HCT116 (cell line): Measurements from ENCODE around the gene CHST11. TPM values are rescaled to one million over a fixed set of nuclear protein-coding genes. Genes with fewer than 3 reads are reported as not detected.

Experiments used
- ATAC-seq: fragments of 200-7000 bp; cut with Tn5 transposase; 2 replicates; pipeline ENCODE4 v1.9.1; 2020; ENCODE audit warnings: mild to moderate bottlenecking, moderate library complexity
- BruUV-seq: library from RNA; stranded (reverse); fragments of 400-500 nt; replicated peaks from 2 replicates; lab custom pipeline; 2021; lab: Mats Ljungman, UMichigan
- CTCF ChIA-PET: fragments of 300-600 bp; sonication (Branson Sonifier 250); formaldehyde crosslinking; loops from one replicate; lab custom pipeline; 2021; ENCODE audit warnings: antibody characterized with exemption; lab: Charles Lee
- POLR2A ChIA-PET: fragments of 300-600, 350-600 bp; sonication (Branson Sonifier 250); formaldehyde crosslinking; loops from one replicate; lab custom pipeline; 2021; ENCODE audit warnings: antibody characterized with exemption; lab: Charles Lee
- RAD21 ChIA-PET, 2 experiments: fragments of 300-600 bp; sonication (Branson Sonifier 250); formaldehyde crosslinking; loops; one replicate each; lab custom pipeline; 2023; ENCODE audit warnings: low total read pairs in 2 of 2; ENCODE audit not compliant: uncharacterized antibody in 2 of 2, unreplicated experiment in 2 of 2, low non-redundant PET in 1 of 2; lab: Charles Lee
- DNase-seq: peaks from one replicate; pipeline ENCODE4 v3.0.0-alpha.2; 2010; ENCODE audit warnings: low read depth, low spot score
- H2AFZ ChIP-seq: fragments of 200-600 bp; shearing (Covaris generic), sonication (generic); 2 replicates; pipeline ENCODE4 v1.6.1; 2017; ENCODE audit warnings: low read depth, mixed run types, mixed read lengths, antibody characterized with exemption, low read length; ENCODE audit not compliant: poor library complexity, severe bottlenecking
- H3K27ac ChIP-seq: 2 replicates; pipeline ENCODE4 v1.5.1; 2012; ENCODE audit warnings: low read depth, low read length
- H3K27me3 ChIP-seq: fragments of 200-600 bp; sonication (generic); 2 replicates; pipeline ENCODE4 v1.6.1; 2016; ENCODE audit warnings: mixed run types, low read length, mixed read lengths; ENCODE audit not compliant: insufficient read depth
- H3K36me3 ChIP-seq, 2 experiments: fragments of 200-500 bp in 1 of 2; fragments of 200-600 bp in 1 of 2; sonication (Bioruptor generic) in 1 of 2; sonication (generic) in 1 of 2; 2 replicates each; pipeline versions ENCODE4 v1.5.1 to v1.6.1; 2014 to 2016; ENCODE audit warnings: low read length in 2 of 2, inconsistent platforms in 1 of 2, mixed read lengths in 1 of 2, mixed run types in 1 of 2; ENCODE audit not compliant: insufficient read depth in 2 of 2, control insufficient read depth in 1 of 2
- H3K4me1 ChIP-seq, 2 experiments: fragments of 200-600 bp in 1 of 2; sonication (generic) in 1 of 2; 2 replicates each; pipeline versions ENCODE4 v1.5.1 to v1.6.1; 2012 to 2017; ENCODE audit warnings: low read length in 2 of 2, inconsistent platforms in 1 of 2, mild to moderate bottlenecking in 1 of 2, mixed read lengths in 1 of 2, mixed run types in 1 of 2, moderate library complexity in 1 of 2; ENCODE audit not compliant: insufficient read depth in 2 of 2, control insufficient read depth in 1 of 2
- H3K4me2 ChIP-seq: fragments of 200-600 bp; sonication (generic); 2 replicates; pipeline ENCODE4 v1.6.1; 2017; ENCODE audit warnings: mixed run types, low read length, mixed read lengths
- H3K4me3 ChIP-seq, 2 experiments: fragments of 200-600 bp in 1 of 2; sonication (generic) in 1 of 2; replicated peaks in 1 of 2; 2 replicates each; pipeline ENCODE4 v1.5.1; 2011 to 2016; ENCODE audit warnings: low read length in 2 of 2, control low read depth in 1 of 2, low read depth in 1 of 2, mild to moderate bottlenecking in 1 of 2, mixed read lengths in 1 of 2, mixed run types in 1 of 2
- H3K79me2 ChIP-seq: fragments of 200-600 bp; sonication (generic); 2 replicates; pipeline ENCODE4 v1.6.1; 2017; ENCODE audit warnings: mild to moderate bottlenecking, mixed run types, low read length, moderate library complexity, mixed read lengths; ENCODE audit not compliant: insufficient read depth
- H3K9ac ChIP-seq: fragments of 200-600 bp; sonication (generic); 2 replicates; pipeline ENCODE4 v1.6.1; 2016; ENCODE audit warnings: low read length, mixed read lengths
- H3K9me2 ChIP-seq: fragments of 200-600 bp; sonication (generic), shearing (Covaris generic); 2 replicates; pipeline ENCODE4 v1.6.1; 2017; ENCODE audit warnings: mixed run types, mild to moderate bottlenecking, moderate library complexity; ENCODE audit not compliant: insufficient read depth
- H3K9me3 ChIP-seq, 2 experiments: fragments of 200-500 bp in 1 of 2; fragments of 200-600 bp in 1 of 2; sonication (Bioruptor generic) in 1 of 2; sonication (generic) in 1 of 2; 2 replicates each; pipeline ENCODE4 v1.6.1; 2014 to 2017; ENCODE audit warnings: low read length in 2 of 2, mixed read lengths in 2 of 2, inconsistent platforms in 1 of 2, low read depth in 1 of 2, mild to moderate bottlenecking in 1 of 2, mixed run types in 1 of 2, moderate library complexity in 1 of 2; ENCODE audit not compliant: control insufficient read depth in 1 of 2, insufficient read depth in 1 of 2
- H4K20me1 ChIP-seq: fragments of 200-600 bp; sonication (generic), shearing (Covaris generic); 2 replicates; pipeline ENCODE4 v1.6.1; 2017; ENCODE audit warnings: mixed run types, mild to moderate bottlenecking, moderate library complexity; ENCODE audit not compliant: insufficient read depth
- ATF3 ChIP-seq: IDR thresholded peaks from 2 replicates; pipeline ENCODE4 v1.6.1; 2012
- CBX3 ChIP-seq: IDR thresholded peaks from 2 replicates; pipeline ENCODE4 v1.6.1; 2012; ENCODE audit warnings: low read depth
- CTCF ChIP-seq, 3 experiments: fragments of 200-600 bp in 1 of 3; sonication (generic) in 1 of 3; IDR thresholded peaks in 2 of 3; conservative IDR thresholded peaks in 1 of 3; 2 replicates each; pipeline ENCODE4 v1.5.1; 2012 to 2017; ENCODE audit warnings: low read depth in 2 of 3, low read length in 2 of 3, antibody characterized with exemption in 1 of 3, borderline replicate concordance in 1 of 3, control low read depth in 1 of 3, mild to moderate bottlenecking in 1 of 3, mixed read lengths in 1 of 3, mixed run types in 1 of 3, moderate library complexity in 1 of 3; ENCODE audit not compliant: insufficient read depth in 1 of 3
- EZH2 ChIP-seq: fragments of 200-600 bp; sonication (generic); IDR thresholded peaks from 2 replicates; pipeline ENCODE4 v1.6.1; 2017; ENCODE audit warnings: antibody characterized with exemption, mixed run types
- EZH2phosphoT487 ChIP-seq: fragments of 200-600 bp; IDR thresholded peaks from 2 replicates; pipeline ENCODE4 v1.6.1; 2018; ENCODE audit warnings: antibody characterized with exemption, borderline replicate concordance
- MAX ChIP-seq: IDR thresholded peaks from 2 replicates; pipeline ENCODE4 v1.6.1; 2012
- POLR2AphosphoS5 ChIP-seq: IDR thresholded peaks from 2 replicates; pipeline ENCODE4 v1.6.1; 2011; ENCODE audit warnings: mild to moderate bottlenecking, low read depth, low read length, moderate library complexity
- SRF ChIP-seq: IDR thresholded peaks from 2 replicates; pipeline ENCODE4 v1.6.1; 2012; ENCODE audit warnings: low read depth
- TCF7L2 ChIP-seq: IDR thresholded peaks from 2 replicates; pipeline ENCODE4 v1.7.0; 2011; ENCODE audit warnings: borderline replicate concordance, inconsistent platforms; ENCODE audit not compliant: insufficient read depth, insufficient read length; ENCODE audit errors: extremely low read depth
- YY1 ChIP-seq: IDR thresholded peaks from 2 replicates; pipeline ENCODE4 v1.6.1; 2011; ENCODE audit warnings: low read length, low read depth, moderate library complexity, mild to moderate bottlenecking; ENCODE audit not compliant: insufficient replicate concordance; ENCODE audit errors: extremely low read depth
- ZBTB33 ChIP-seq: IDR thresholded peaks from 2 replicates; pipeline ENCODE4 v1.6.1; 2011; ENCODE audit warnings: mild to moderate bottlenecking, low read length, moderate library complexity; ENCODE audit not compliant: insufficient replicate concordance; ENCODE audit errors: extremely low read depth
- intact Hi-C: fragments of 100-400 bp; cut with micrococcal nuclease; formaldehyde crosslinking; loops from 2 replicates; pipeline ENCODE4 v1.10.0; 2022
- total RNA-seq: library from RNA; stranded (reverse); gene quantifications from one replicate; pipeline ENCODE4 v1.2.1, GENCODE V29; 2021; ENCODE audit not compliant: unreplicated experiment

CHST11 gene
- total RNA-seq, 1 experiment from 2014 or later, result 10.1 TPM

GRCh38 chr12:104582739-104583138 is 126.0 kb downstream of the CHST11 start (continued):
- TF ChIP-seq ZBTB33 (no peak), EZH2phosphoT487 (no peak), CBX3 (no peak), ATF3 (no peak)

GRCh38 chr12:104583301-104583700 is 126.6 kb downstream of the CHST11 start:
- Histone ChIP-seq H3K9ac (no peak overlapping the region), H3K4me3 (no peak overlapping the region), H4K20me1 (no peaks in the 10 kb centered on the region), H3K27ac (no peak overlapping the region), H3K9me2 (no peaks in the 10 kb centered on the region), H3K9me3 (no peaks in the 10 kb centered on the region), H3K79me2 (no peaks in the 10 kb centered on the region), H3K36me3 (no peaks in the 10 kb centered on the region), H2AFZ (no peak overlapping the region), H3K4me1 (peaks cover 5 to 46% of the 10 kb centered on the region in 2 experiments; a peak in 3 of 4 replicates), H3K27me3 (no peaks in the 10 kb centered on the region), H3K4me2 (no peak overlapping the region)
- intact Hi-C loops, result loop anchor here (5.0 kb wide), 1 partner anchor 294 kb away; no protein-coding TSS in a partner anchor
- ChIA-PET POLR2A (no interaction called here), CTCF (no interaction called here), RAD21 (no interaction called here)
- no TSS peak for BruUV-seq
- no peak for DNase-seq
- ATAC-seq, result no peak
- no peak for TF ChIP-seq SRF
- no peak for TF ChIP-seq TCF7L2
- TF ChIP-seq CBX3, result no peak
- no peak for TF ChIP-seq MAX
- TF ChIP-seq YY1, result no peak
- no peak for TF ChIP-seq POLR2AphosphoS5
- TF ChIP-seq CTCF (IDR thresholded peaks at IDR 0.05 in 2 of 3, conservative IDR thresholded peaks at IDR 0.05 in 1 of 3; ENCODE audit: borderline replicate concordance in 1 of 3, insufficient read depth in 1 of 3, low read depth in 2 of 3, low read length in 2 of 3), result no peak
- no peak for TF ChIP-seq EZH2
